ENCODE measurements around the gene CD79B. TPM values are rescaled to one million over a fixed set of nuclear protein-coding genes. Genes with fewer than 3 reads are reported as not detected.
"Not testable (repeated sequence)": the region's sequence is repeated elsewhere in the genome, so short reads cannot be mapped to it uniquely, and the experiment has no call there.

CD79B gene
- total and polyA plus RNA-seq, 2 of the 8 experiments (the other 6 are each of a cell fraction or from before 2014, with no cell fraction given), result 1.5 to 3.9 TPM

GRCh38 chr17:63925615-63926014, 6.5 kb downstream of the CD79B start:
- Histone ChIP-seq H3K14ac (ENCODE audit: insufficient read length) (no peak overlapping the region), H4K20me1 (replicated peaks in 1 of 2; ENCODE audit: control insufficient read depth in 1 of 2, insufficient read depth in 2 of 2, low read length in 2 of 2) (no peaks in the 10 kb centered on the region), H3K79me2 (ENCODE audit: control insufficient read depth in 1 of 2, insufficient read depth in 2 of 2, low read length in 2 of 2) (no peaks in the 10 kb centered on the region), H2AFZ (ENCODE audit: low read length) (no peak overlapping the region), H3K56ac (replicated peaks; ENCODE audit: insufficient read length, low read depth, low read length) (no peak overlapping the region), H4K8ac (ENCODE audit: extremely low read depth, insufficient read depth, low read length) (no peak overlapping the region), H3K79me1 (ENCODE audit: low read depth, low read length) (no peaks in the 10 kb centered on the region), H2BK12ac (ENCODE audit: low read depth, low read length) (no peak overlapping the region), H2AK5ac (ENCODE audit: low read depth, low read length) (no peak overlapping the region), H3K4me2 (ENCODE audit: insufficient read depth in 1 of 2, low read depth in 2 of 2, low read length in 2 of 2) (no peak overlapping the region), H4K5ac (ENCODE audit: insufficient read length, low read depth, low read length) (no peak overlapping the region), H3K23ac (ENCODE audit: insufficient read length) (no peak overlapping the region), H3K27ac (ENCODE audit: low read depth, low read length) (no peak overlapping the region), H3K4me1 (replicated peaks in 1 of 4; ENCODE audit: control insufficient read depth in 3 of 4, insufficient read depth in 4 of 4, low read length in 3 of 4) (peaks cover 0 to 1% (median 0%) of the 10 kb centered on the region in 4 experiments; a peak in 2 of 7 replicates), H2BK15ac (ENCODE audit: low read length) (no peak overlapping the region), H3K18ac (ENCODE audit: extremely low read depth, low read length) (no peak overlapping the region), H3K36me3 (ENCODE audit: control insufficient read depth in 2 of 4, insufficient read depth in 4 of 4, low read length in 3 of 4) (no peaks in the 10 kb centered on the region), H3K4me3 (ENCODE audit: extremely low read depth in 1 of 4, insufficient read depth in 2 of 4, low read depth in 3 of 4, low read length in 4 of 4) (no peak overlapping the region), H2BK120ac (replicated peaks; ENCODE audit: low read depth, low read length) (no peak overlapping the region), H2BK5ac (ENCODE audit: low read depth, low read length) (no peak overlapping the region), H4K91ac (replicated peaks; ENCODE audit: insufficient read length, low read length) (no peak overlapping the region), H3K27me3 (replicated peaks in 1 of 4; ENCODE audit: control insufficient read depth in 3 of 4, extremely low read depth in 1 of 4, insufficient read depth in 3 of 4, low read length in 3 of 4) (no peaks in the 10 kb centered on the region), H3K23me2 (ENCODE audit: low read depth, low read length) (no peaks in the 10 kb centered on the region), H2BK20ac (ENCODE audit: low read length) (no peak overlapping the region), H3K9ac (replicated peaks in 1 of 4; ENCODE audit: extremely low read depth in 1 of 4, low read depth in 3 of 4, low read length in 3 of 4) (no peak overlapping the region), H3K9me3 (ENCODE audit: insufficient read depth in 2 of 2, low read depth in 1 of 2, low read length in 1 of 2) (no peaks in the 10 kb centered on the region), H3K4ac (replicated peaks; ENCODE audit: insufficient read length, low read depth, low read length) (no peak overlapping the region)
- FAIRE-seq (no peak), DNase-seq (ENCODE audit: low read depth in 1 of 2, low spot score in 2 of 2) (no peak)
- ChIA-PET POLR2A (ENCODE audit: partially characterized antibody) (interaction anchor here (1.0 kb wide), 1 partner anchor 8 kb away, joined by 3 read pairs; no protein-coding TSS in a partner anchor), CTCF (ENCODE audit: partially characterized antibody) (interaction anchor here (0.7 to 5.9 kb wide), 10 partner anchors 10 to 273 kb away, joined by 3 to 25 read pairs (median 4); partner anchors contain the start of gene ICAM2)
- 77% methylated on average over 5 of the region's 5 CpGs; no CpG with 5 or more reads in 1 of the 2 experiments for WGBS, 2 experiments (ENCODE audit: extremely low coverage in 1 of 2, insufficient coverage in 1 of 2, insufficient read length in 1 of 2, insufficient replicate concordance in 2 of 2, low coverage in 1 of 2, low lambda C conversion rate in 2 of 2, missing lambda C conversion rate in 1 of 2)
- TF ChIP-seq POLR2A (IDR thresholded peaks at IDR 0.05; ENCODE audit: control extremely low read depth in 1 of 2, low read depth in 2 of 2, low read length in 2 of 2) (no peak), POLR2AphosphoS5 (IDR thresholded peaks at IDR 0.05; ENCODE audit: low read depth, low read length) (no peak)

- H3K18ac ChIP-seq (ENCODE audit: extremely low read depth, low read length); H3K56ac ChIP-seq (replicated peaks; ENCODE audit: insufficient read length, low read depth, low read length); H3K4me2 ChIP-seq (ENCODE audit: insufficient read depth in 1 of 2, low read depth in 2 of 2, low read length in 2 of 2); H2BK20ac ChIP-seq (ENCODE audit: low read length); H3K79me2 ChIP-seq (ENCODE audit: control insufficient read depth in 1 of 2, insufficient read depth in 2 of 2, low read length in 2 of 2); H3K4ac ChIP-seq (replicated peaks; ENCODE audit: insufficient read length, low read depth, low read length); H2BK12ac ChIP-seq (ENCODE audit: low read depth, low read length); H3K27me3 ChIP-seq (replicated peaks in 1 of 4; ENCODE audit: control insufficient read depth in 3 of 4, extremely low read depth in 1 of 4, insufficient read depth in 3 of 4, low read length in 3 of 4); H3K23me2 ChIP-seq (ENCODE audit: low read depth, low read length); H2AK5ac ChIP-seq (ENCODE audit: low read depth, low read length); DNase-seq (ENCODE audit: low read depth in 1 of 2, low spot score in 2 of 2); H3K27ac ChIP-seq (ENCODE audit: low read depth, low read length); H2BK120ac ChIP-seq (replicated peaks; ENCODE audit: low read depth, low read length); H3K79me1 ChIP-seq (ENCODE audit: low read depth, low read length); H4K5ac ChIP-seq (ENCODE audit: insufficient read length, low read depth, low read length); H2AFZ ChIP-seq (ENCODE audit: low read length); H3K23ac ChIP-seq (ENCODE audit: insufficient read length); H3K9ac ChIP-seq (replicated peaks in 1 of 4; ENCODE audit: extremely low read depth in 1 of 4, low read depth in 3 of 4, low read length in 3 of 4); H3K4me3 ChIP-seq (ENCODE audit: extremely low read depth in 1 of 4, insufficient read depth in 2 of 4, low read depth in 3 of 4, low read length in 4 of 4); H3K9me3 ChIP-seq (ENCODE audit: insufficient read depth in 2 of 2, low read depth in 1 of 2, low read length in 1 of 2); H4K8ac ChIP-seq (ENCODE audit: extremely low read depth, insufficient read depth, low read length); FAIRE-seq; H2BK5ac ChIP-seq (ENCODE audit: low read depth, low read length); H3K4me1 ChIP-seq (replicated peaks in 1 of 4; ENCODE audit: control insufficient read depth in 3 of 4, insufficient read depth in 4 of 4, low read length in 3 of 4); H4K20me1 ChIP-seq (replicated peaks in 1 of 2; ENCODE audit: control insufficient read depth in 1 of 2, insufficient read depth in 2 of 2, low read length in 2 of 2); H3K36me3 ChIP-seq (ENCODE audit: control insufficient read depth in 2 of 4, insufficient read depth in 4 of 4, low read length in 3 of 4); POLR2A ChIA-PET (ENCODE audit: partially characterized antibody); H3K14ac ChIP-seq (ENCODE audit: insufficient read length); H4K91ac ChIP-seq (replicated peaks; ENCODE audit: insufficient read length, low read length); H2BK15ac ChIP-seq (ENCODE audit: low read length): not testable (repeated sequence)
- CTCF ChIA-PET (ENCODE audit: partially characterized antibody), result interaction anchor here (1.1 to 9.6 kb wide), 6 partner anchors 10 to 95 kb away, joined by 3 to 164 read pairs (median 16); partner anchors contain the start of genes CD79B and CSHL1
- 91% methylated on average over 9 of the region's 9 CpGs; no CpG with 5 or more reads in 1 of the 2 experiments for WGBS, 2 experiments (ENCODE audit: extremely low coverage in 1 of 2, insufficient coverage in 1 of 2, insufficient read length in 1 of 2, insufficient replicate concordance in 2 of 2, low coverage in 1 of 2, low lambda C conversion rate in 2 of 2, missing lambda C conversion rate in 1 of 2)
Observed at GRCh38 chr17:63922402-63922801, 9.7 kb downstream of the CD79B start.
